ENCODE results near the gene PPM1J. TPM values are rescaled to one million over a fixed set of nuclear protein-coding genes. Genes with fewer than 3 reads are reported as not detected.

PPM1J gene
- total RNA-seq, 2 experiments from 2014 or later, result 1.7 to 2.8 TPM

- Mint-ChIP-seq H3K4me1 (ENCODE audit: low read depth) (peaks cover 36% of the 10 kb centered on the region), H3K4me3 (no peak overlapping the region), H3K9me3 (no peaks in the 10 kb centered on the region), H3K36me3 (ENCODE audit: low read depth) (peaks cover 18% of the 10 kb centered on the region), H3K27me3 (no peaks in the 10 kb centered on the region), H3K27ac (no peak overlapping the region)
- TF ChIP-seq CTCF (IDR thresholded peaks at IDR 0.05), result no peak
- intact Hi-C loops (cut with micrococcal nuclease), result no loop called here
- POLR2A ChIA-PET, result interaction anchor here (0.7 to 7.5 kb wide), 3 partner anchors 9 to 23 kb away, joined by 3 to 59 read pairs (median 4); partner anchors contain the start of gene MOV10
- no peak for ATAC-seq
- no peak for DNase-seq
- CTCF ChIA-PET, result interaction anchor here (0.9 to 1.8 kb wide), 3 partner anchors 9 to 85 kb away, joined by 3 to 5 read pairs (median 4); no protein-coding TSS in a partner anchor
These were observed 16.5 kb downstream of the PPM1J start for GRCh38 chr1:112698366-112699310.

GRCh38 chr1:112697781-112698201, 17.3 kb downstream of the PPM1J start:
- Mint-ChIP-seq H3K9me3 (no peaks in the 10 kb centered on the region), H3K4me1 (ENCODE audit: low read depth) (peaks cover 36% of the 10 kb centered on the region), H3K27me3 (no peaks in the 10 kb centered on the region), H3K36me3 (ENCODE audit: low read depth) (peaks cover 21% of the 10 kb centered on the region), H3K27ac (no peak overlapping the region), H3K4me3 (no peak overlapping the region)
- DNase-seq (no peak), ATAC-seq (no peak)
- ChIA-PET POLR2A (no interaction called here), CTCF (interaction anchor here (1.3 to 1.8 kb wide), 2 partner anchors 10 to 84 kb away, joined by 4 to 5 read pairs; no protein-coding TSS in a partner anchor)
- intact Hi-C loops (cut with micrococcal nuclease), result no loop called here
- TF ChIP-seq CTCF (IDR thresholded peaks at IDR 0.05), result no peak

- no peaks in the 10 kb centered on the region for H3K9me3 Mint-ChIP-seq
- H3K27me3 Mint-ChIP-seq, result no peaks in the 10 kb centered on the region
- no peak for TF ChIP-seq CTCF (IDR thresholded peaks at IDR 0.05)
- no peak overlapping the region for H3K4me3 Mint-ChIP-seq
- ChIA-PET POLR2A (interaction anchor here (0.9 kb wide), 1 partner anchor 22 kb away, joined by 3 read pairs; the partner anchor contains the start of gene MOV10), CTCF (interaction anchor here (0.9 kb wide), 1 partner anchor 71 kb away, joined by 3 read pairs; no protein-coding TSS in a partner anchor)
- H3K4me1 Mint-ChIP-seq (ENCODE audit: low read depth), result peaks cover 25% of the 10 kb centered on the region
- H3K27ac Mint-ChIP-seq, result peak overlapping the region; percentile 20
- intact Hi-C loops (cut with micrococcal nuclease), result no loop called here
- peaks cover 23% of the 10 kb centered on the region for H3K36me3 Mint-ChIP-seq (ENCODE audit: low read depth)
- ATAC-seq (no peak), DNase-seq (no peak)
These were observed 18.4 kb downstream of the PPM1J start for GRCh38 chr1:112696578-112697314.

- Mint-ChIP-seq H3K4me1 (ENCODE audit: low read depth) (peaks cover 11% of the 10 kb centered on the region), H3K27ac (no peak overlapping the region)
- CTCF ChIA-PET, result interaction anchor here (0.8 to 1.2 kb wide), 2 partner anchors 10 to 22 kb away, joined by 3 read pairs; no protein-coding TSS in a partner anchor
These were observed 19.9 kb downstream of the PPM1J start for GRCh38 chr1:112695276-112695675.

More at GRCh38 chr1:112695276-112695675, 19.9 kb downstream of the PPM1J start:
- TF ChIP-seq CTCF (IDR thresholded peaks at IDR 0.05), result no peak
- DNase-seq, result no peak
- no peak for ATAC-seq
- no peaks in the 10 kb centered on the region for H3K9me3 Mint-ChIP-seq
- intact Hi-C loops (cut with micrococcal nuclease), result no loop called here
- POLR2A ChIA-PET, result no interaction called here
- peaks cover 24% of the 10 kb centered on the region for H3K36me3 Mint-ChIP-seq (ENCODE audit: low read depth)
- H3K4me3 Mint-ChIP-seq, result no peak overlapping the region
- H3K27me3 Mint-ChIP-seq, result no peaks in the 10 kb centered on the region
